Measurements from ENCODE around the gene THSD7A. TPM values are rescaled to one million over a fixed set of nuclear protein-coding genes. Genes with fewer than 3 reads are reported as not detected.

Gene THSD7A
- total and polyA plus RNA-seq, 9 of the 15 experiments (the other 6 are each of a cell fraction or from before 2014, with no cell fraction given) = 0.01 to 0.02 TPM; not detected in 7

DNA sequence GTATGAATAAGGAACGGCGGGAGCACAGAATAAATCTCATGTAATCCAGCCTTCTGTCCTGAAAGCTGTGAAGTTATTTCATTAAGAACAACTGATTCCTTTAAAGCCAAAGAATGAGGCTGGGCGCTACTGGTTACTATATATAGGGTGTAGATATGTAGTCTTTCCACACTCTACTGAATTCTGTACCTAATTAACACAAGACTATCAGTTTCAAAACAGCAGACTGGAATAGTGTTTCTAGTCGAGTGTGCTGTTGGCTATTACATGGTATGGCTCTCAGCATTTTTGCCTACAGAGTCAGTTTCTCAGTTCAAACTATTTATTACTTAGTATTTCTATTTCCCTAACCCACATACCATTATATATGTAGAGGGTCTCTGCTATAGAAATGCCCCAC is 163.3 kb downstream of the THSD7A start:
- in situ Hi-C loops (cut with MboI) = no loop called here
- 3% methylated on average over 4 of the region's 4 CpGs for WGBS (ENCODE audit: insufficient coverage, low coverage, missing lambda C conversion rate)
- DNase-seq (ENCODE audit: extremely low read depth in 1 of 4, low spot score in 3 of 4) (no peak), FAIRE-seq (no peak), ATAC-seq (no peak)
- no peaks in the 10 kb centered on the region for H3K79me2 ChIP-seq (ENCODE audit: control insufficient read depth, insufficient read depth, low read length)
- H3K27ac ChIP-seq (ENCODE audit: extremely low read depth, low read depth, low read length) = no peak overlapping the region
- H3K27me3 ChIP-seq (ENCODE audit: control insufficient read depth in 2 of 2, insufficient read depth in 2 of 2, low read length in 2 of 2) = no peaks in the 10 kb centered on the region
- H3K9ac ChIP-seq (ENCODE audit: insufficient read depth in 1 of 2, low read depth in 2 of 2, low read length in 2 of 2) = no peak overlapping the region
- no peaks in the 10 kb centered on the region for H3K36me3 ChIP-seq (ENCODE audit: control insufficient read depth, insufficient read depth, low read length)
- POLR2A ChIA-PET = no interaction called here
- H3K9me3 ChIP-seq (replicated peaks; ENCODE audit: control insufficient read depth, insufficient read depth, low read depth, low read length) = no peaks in the 10 kb centered on the region
- no peak overlapping the region for H2AFZ ChIP-seq (ENCODE audit: low read depth, low read length)
- no peaks in the 10 kb centered on the region for H3K4me1 ChIP-seq (replicated peaks in 1 of 2; ENCODE audit: control insufficient read depth in 2 of 2, insufficient read depth in 2 of 2, low read length in 2 of 2)
- BruUV-seq (replicated peaks) = no TSS peak
- H4K20me1 ChIP-seq (replicated peaks; ENCODE audit: control insufficient read depth, insufficient read depth, low read length) = no peaks in the 10 kb centered on the region
- CTCF ChIA-PET (ENCODE audit: low intra/inter-chr PET ratio) = no interaction called here
- H3K9me1 ChIP-seq (ENCODE audit: control insufficient read depth, insufficient read depth, low read length) = no peaks in the 10 kb centered on the region
- H3K4me2 ChIP-seq (ENCODE audit: insufficient read depth, low read length) = no peak overlapping the region
- intact Hi-C loops (cut with micrococcal nuclease) = no loop called here
- no peak overlapping the region for H3K4me3 ChIP-seq
- TF ChIP-seq, protein P1, sequence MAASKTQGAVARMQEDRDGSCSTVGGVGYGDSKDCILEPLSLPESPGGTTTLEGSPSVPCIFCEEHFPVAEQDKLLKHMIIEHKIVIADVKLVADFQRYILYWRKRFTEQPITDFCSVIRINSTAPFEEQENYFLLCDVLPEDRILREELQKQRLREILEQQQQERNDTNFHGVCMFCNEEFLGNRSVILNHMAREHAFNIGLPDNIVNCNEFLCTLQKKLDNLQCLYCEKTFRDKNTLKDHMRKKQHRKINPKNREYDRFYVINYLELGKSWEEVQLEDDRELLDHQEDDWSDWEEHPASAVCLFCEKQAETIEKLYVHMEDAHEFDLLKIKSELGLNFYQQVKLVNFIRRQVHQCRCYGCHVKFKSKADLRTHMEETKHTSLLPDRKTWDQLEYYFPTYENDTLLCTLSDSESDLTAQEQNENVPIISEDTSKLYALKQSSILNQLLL (CRISPR knock-in tag; IDR thresholded peaks at IDR 0.05; ENCODE audit: borderline replicate concordance) = no peak
- no peak for TF ChIP-seq ZNF311 (CRISPR knock-in tag; IDR thresholded peaks at IDR 0.05)
- TF ChIP-seq ARID2 (IDR thresholded peaks at IDR 0.05) = no peak
- no peak for TF ChIP-seq FOS (IDR thresholded peaks at IDR 0.05; ENCODE audit: extremely low read depth, insufficient read length)
- no peak for TF ChIP-seq MYC (IDR thresholded peaks at IDR 0.05; ENCODE audit: low read depth, low read length)
- TF ChIP-seq MYC (CRISPR knock-in tag; IDR thresholded peaks at IDR 0.05; ENCODE audit: borderline replicate concordance, low read depth) = no peak
- TF ChIP-seq TAL1 (IDR thresholded peaks at IDR 0.05) = no peak
- no peak for TF ChIP-seq GABPB1 (CRISPR knock-in tag; IDR thresholded peaks at IDR 0.05)
- TF ChIP-seq, protein P2, sequence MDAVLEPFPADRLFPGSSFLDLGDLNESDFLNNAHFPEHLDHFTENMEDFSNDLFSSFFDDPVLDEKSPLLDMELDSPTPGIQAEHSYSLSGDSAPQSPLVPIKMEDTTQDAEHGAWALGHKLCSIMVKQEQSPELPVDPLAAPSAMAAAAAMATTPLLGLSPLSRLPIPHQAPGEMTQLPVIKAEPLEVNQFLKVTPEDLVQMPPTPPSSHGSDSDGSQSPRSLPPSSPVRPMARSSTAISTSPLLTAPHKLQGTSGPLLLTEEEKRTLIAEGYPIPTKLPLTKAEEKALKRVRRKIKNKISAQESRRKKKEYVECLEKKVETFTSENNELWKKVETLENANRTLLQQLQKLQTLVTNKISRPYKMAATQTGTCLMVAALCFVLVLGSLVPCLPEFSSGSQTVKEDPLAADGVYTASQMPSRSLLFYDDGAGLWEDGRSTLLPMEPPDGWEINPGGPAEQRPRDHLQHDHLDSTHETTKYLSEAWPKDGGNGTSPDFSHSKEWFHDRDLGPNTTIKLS (IDR thresholded peaks at IDR 0.05; ENCODE audit: borderline replicate concordance, low read depth) = no peak
- no peak for TF ChIP-seq KDM5B (IDR thresholded peaks at IDR 0.05; ENCODE audit: insufficient replicate concordance, low read depth, low read length)
- TF ChIP-seq, protein P3, sequence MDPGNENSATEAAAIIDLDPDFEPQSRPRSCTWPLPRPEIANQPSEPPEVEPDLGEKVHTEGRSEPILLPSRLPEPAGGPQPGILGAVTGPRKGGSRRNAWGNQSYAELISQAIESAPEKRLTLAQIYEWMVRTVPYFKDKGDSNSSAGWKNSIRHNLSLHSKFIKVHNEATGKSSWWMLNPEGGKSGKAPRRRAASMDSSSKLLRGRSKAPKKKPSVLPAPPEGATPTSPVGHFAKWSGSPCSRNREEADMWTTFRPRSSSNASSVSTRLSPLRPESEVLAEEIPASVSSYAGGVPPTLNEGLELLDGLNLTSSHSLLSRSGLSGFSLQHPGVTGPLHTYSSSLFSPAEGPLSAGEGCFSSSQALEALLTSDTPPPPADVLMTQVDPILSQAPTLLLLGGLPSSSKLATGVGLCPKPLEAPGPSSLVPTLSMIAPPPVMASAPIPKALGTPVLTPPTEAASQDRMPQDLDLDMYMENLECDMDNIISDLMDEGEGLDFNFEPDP (CRISPR knock-in tag; IDR thresholded peaks at IDR 0.05) = no peak
- TF ChIP-seq TCF7 (IDR thresholded peaks at IDR 0.05; ENCODE audit: borderline replicate concordance) = no peak
- TF ChIP-seq, protein P4, sequence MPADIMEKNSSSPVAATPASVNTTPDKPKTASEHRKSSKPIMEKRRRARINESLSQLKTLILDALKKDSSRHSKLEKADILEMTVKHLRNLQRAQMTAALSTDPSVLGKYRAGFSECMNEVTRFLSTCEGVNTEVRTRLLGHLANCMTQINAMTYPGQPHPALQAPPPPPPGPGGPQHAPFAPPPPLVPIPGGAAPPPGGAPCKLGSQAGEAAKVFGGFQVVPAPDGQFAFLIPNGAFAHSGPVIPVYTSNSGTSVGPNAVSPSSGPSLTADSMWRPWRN (IDR thresholded peaks at IDR 0.05; ENCODE audit: low read depth) = no peak
- no peak for TF ChIP-seq SETDB1 (IDR thresholded peaks at IDR 0.05; ENCODE audit: low read length)
- TF ChIP-seq, protein P5, sequence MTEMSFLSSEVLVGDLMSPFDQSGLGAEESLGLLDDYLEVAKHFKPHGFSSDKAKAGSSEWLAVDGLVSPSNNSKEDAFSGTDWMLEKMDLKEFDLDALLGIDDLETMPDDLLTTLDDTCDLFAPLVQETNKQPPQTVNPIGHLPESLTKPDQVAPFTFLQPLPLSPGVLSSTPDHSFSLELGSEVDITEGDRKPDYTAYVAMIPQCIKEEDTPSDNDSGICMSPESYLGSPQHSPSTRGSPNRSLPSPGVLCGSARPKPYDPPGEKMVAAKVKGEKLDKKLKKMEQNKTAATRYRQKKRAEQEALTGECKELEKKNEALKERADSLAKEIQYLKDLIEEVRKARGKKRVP (CRISPR knock-in tag; IDR thresholded peaks at IDR 0.05) = no peak
- TF ChIP-seq PHB2 (IDR thresholded peaks at IDR 0.05; ENCODE audit: low read depth) = no peak
- TF ChIP-seq SMAD1 (IDR thresholded peaks at IDR 0.05; ENCODE audit: low read depth, low read length, partially characterized antibody) = no peak
- no peak for TF ChIP-seq XRCC3 (IDR thresholded peaks at IDR 0.05)
- no peak for TF ChIP-seq PCBP2 (IDR thresholded peaks at IDR 0.05; ENCODE audit: low read depth, low read length, poor library complexity, severe bottlenecking)
